Natural killer cell (primary cell): ENCODE results near the gene MAP1LC3C. TPM values are rescaled to one million over a fixed set of nuclear protein-coding genes. Genes with fewer than 3 reads are reported as not detected.
"Not testable (repeated sequence)": the region's sequence is repeated elsewhere in the genome, so short reads cannot be mapped to it uniquely, and the experiment has no call there.

Source experiments
- ATAC-seq, 3 donors: fragments of 150-1000 bp in 2 of 3; fragments of 200-7000 bp in 1 of 3; cut with Tn5 transposase; 1 replicate in 1 of 3; 2 replicates in 2 of 3; pipeline ENCODE4 v1.10.0; 2021; ENCODE audit warnings: mild to moderate bottlenecking in 2 of 3, moderate library complexity in 2 of 3
- DNase-seq, 2 donors: peaks; one replicate each; pipeline versions ENCODE4 v3.0.0 to v3.0.0-alpha.2; 2013 to 2021; ENCODE audit warnings: mixed read lengths in 1 of 2
- H3K27ac ChIP-seq: one replicate; pipeline ENCODE4 v1.5.1; 2013; ENCODE audit warnings: mild to moderate bottlenecking, low read length
- H3K27me3 ChIP-seq: one replicate; pipeline ENCODE4 v1.6.1; 2013; ENCODE audit warnings: low read length; ENCODE audit not compliant: control insufficient read depth, insufficient read depth
- H3K36me3 ChIP-seq: one replicate; pipeline ENCODE4 v1.6.1; 2013; ENCODE audit warnings: low read length; ENCODE audit not compliant: control insufficient read depth, insufficient read depth
- H3K4me1 ChIP-seq: one replicate; pipeline ENCODE4 v1.6.1; 2013; ENCODE audit warnings: low read length; ENCODE audit not compliant: control insufficient read depth, insufficient read depth
- H3K4me3 ChIP-seq: one replicate; pipeline ENCODE4 v1.5.1; 2013; ENCODE audit warnings: low read length
- H3K9me3 ChIP-seq: one replicate; pipeline ENCODE4 v1.6.1; 2013; ENCODE audit warnings: low read length; ENCODE audit not compliant: control insufficient read depth, insufficient read depth
- H3K27ac Mint-ChIP-seq, 2 donors: one replicate each; pipeline ENCODE4 v1.8.0; 2022; ENCODE audit warnings: mild to moderate bottlenecking in 2 of 2, mixed read lengths in 2 of 2, moderate library complexity in 1 of 2
- H3K27me3 Mint-ChIP-seq, 2 donors: one replicate each; pipeline ENCODE4 v1.8.0; 2022; ENCODE audit warnings: low read depth in 2 of 2, mixed read lengths in 2 of 2
- H3K36me3 Mint-ChIP-seq: one replicate; pipeline ENCODE4 v1.8.0; 2022; ENCODE audit warnings: mixed read lengths
- H3K4me1 Mint-ChIP-seq, 2 donors: one replicate each; pipeline ENCODE4 v1.8.0; 2022; ENCODE audit warnings: mixed read lengths in 2 of 2
- H3K4me3 Mint-ChIP-seq: one replicate; pipeline ENCODE4 v1.8.0; 2022; ENCODE audit warnings: mild to moderate bottlenecking, moderate library complexity, mixed read lengths
- H3K9me3 Mint-ChIP-seq, 2 donors: one replicate each; pipeline ENCODE4 v1.8.0; 2022; ENCODE audit warnings: mixed read lengths in 2 of 2
- CTCF ChIP-seq: fragments of 200-600 bp; IDR thresholded peaks from one replicate; pipeline ENCODE4 v1.8.0; 2022; ENCODE audit warnings: antibody characterized with exemption
- WGBS: methylation state at CpG from one replicate; pipeline ENCODE4 v1.1.7; 2013; ENCODE audit warnings: missing lambda C conversion rate; ENCODE audit not compliant: insufficient coverage; 5-methylcytosine and 5-hydroxymethylcytosine counted together
- intact Hi-C: fragments of 100-400 bp; cut with micrococcal nuclease; formaldehyde crosslinking; loops from one replicate; pipeline ENCODE4 v1.14.2; 2022
- total RNA-seq, 4 donors: library from RNA; stranded (reverse); fragments of 120-200 nt in 1 of 4; gene quantifications; one replicate each; pipeline versions ENCODE4 v1.2.3 to v1.2.4, GENCODE V29; 2013 to 2022

MAP1LC3C gene
- total RNA-seq, 3 donors from 2014 or later (not counting 1 experiment from before 2014, with no cell fraction given) = not detected

- Mint-ChIP-seq H3K27me3 (peaks cover 0 to 4% of the 10 kb centered on the region in 2 donors), H3K4me3 (no peak overlapping the region), H3K9me3 (no peaks in the 10 kb centered on the region), H3K36me3 (no peaks in the 10 kb centered on the region), H3K27ac (no peak overlapping the region), H3K4me1 (no peaks in the 10 kb centered on the region)
- no peak overlapping the region for H3K27ac ChIP-seq
- ATAC-seq (no peak), DNase-seq (no peak)
- H3K4me3 ChIP-seq = no peak overlapping the region
- H3K9me3 ChIP-seq = no peaks in the 10 kb centered on the region
- no peaks in the 10 kb centered on the region for H3K36me3 ChIP-seq
- intact Hi-C loops = no loop called here
- no peak for TF ChIP-seq CTCF
- no peaks in the 10 kb centered on the region for H3K27me3 ChIP-seq
- WGBS = 88% methylated on average over 5 of the region's 5 CpGs
- H3K4me1 ChIP-seq = no peaks in the 10 kb centered on the region
These were observed 6.2 kb downstream of the MAP1LC3C start for GRCh38 chr1:241992734-241993133.

GRCh38 chr1:241990040-241990439 lies 8.9 kb downstream of the MAP1LC3C start:
- 92% methylated on average over 10 of the region's 10 CpGs for WGBS
- ATAC-seq = no peak
- H3K4me1 Mint-ChIP-seq = no peaks in the 10 kb centered on the region
- H3K36me3 Mint-ChIP-seq = no peaks in the 10 kb centered on the region
- Histone ChIP-seq H3K9me3 (no peaks in the 10 kb centered on the region), H3K27ac (no peak overlapping the region), H3K4me1 (no peaks in the 10 kb centered on the region), H3K27me3 (no peaks in the 10 kb centered on the region), H3K4me3 (no peak overlapping the region), H3K36me3 (no peaks in the 10 kb centered on the region)
- H3K27me3 Mint-ChIP-seq = peaks cover 0 to 4% of the 10 kb centered on the region in 2 donors
- no peak overlapping the region for H3K27ac Mint-ChIP-seq
- no peak for DNase-seq
- intact Hi-C loops = no loop called here
- no peak overlapping the region for H3K4me3 Mint-ChIP-seq
- TF ChIP-seq CTCF = no peak
- no peaks in the 10 kb centered on the region for H3K9me3 Mint-ChIP-seq

- H3K27ac Mint-ChIP-seq, H3K36me3 Mint-ChIP-seq, H3K4me3 Mint-ChIP-seq, H3K9me3 Mint-ChIP-seq, H3K4me1 Mint-ChIP-seq, H3K27ac ChIP-seq, H3K4me3 ChIP-seq, H3K36me3 ChIP-seq, ATAC-seq, H3K9me3 ChIP-seq, intact Hi-C loops, DNase-seq, H3K27me3 Mint-ChIP-seq, H3K4me1 ChIP-seq, H3K27me3 ChIP-seq: not testable (repeated sequence)
- 89% methylated on average over 10 of the region's 10 CpGs for WGBS
These were observed 10.4 kb downstream of the MAP1LC3C start for GRCh38 chr1:241988389-241988930.

GRCh38 chr1:241985787-241986186 lies 13.1 kb downstream of the MAP1LC3C start:
- Mint-ChIP-seq H3K4me3 (no peak overlapping the region), H3K27ac (no peak overlapping the region), H3K4me1 (no peaks in the 10 kb centered on the region), H3K36me3 (no peaks in the 10 kb centered on the region), H3K27me3 (no peaks in the 10 kb centered on the region), H3K9me3 (no peaks in the 10 kb centered on the region)
- ATAC-seq = no peak
- Histone ChIP-seq H3K27ac (no peak overlapping the region), H3K4me3 (no peak overlapping the region), H3K9me3 (no peaks in the 10 kb centered on the region), H3K27me3 (no peaks in the 10 kb centered on the region), H3K36me3 (no peaks in the 10 kb centered on the region), H3K4me1 (no peaks in the 10 kb centered on the region)
- intact Hi-C loops = loop anchor here (1.0 kb wide), 1 partner anchor 89 kb away; no protein-coding TSS in a partner anchor
- WGBS = 82% methylated on average over 10 of the region's 10 CpGs
- peak; percentile 32 for TF ChIP-seq CTCF
- peak in 1 of 2 donors; percentile 24 for DNase-seq
